CD4-positive, alpha-beta memory T cell (primary cell): ENCODE data around the gene LIN52. TPM values are rescaled to one million over a fixed set of nuclear protein-coding genes. Genes with fewer than 3 reads are reported as not detected.

Experiments used
- CTCF ChIA-PET: fragments of 350-600 bp; sonication (Branson Sonifier 250); formaldehyde crosslinking; loops from one replicate; lab custom pipeline; 2021; ENCODE audit warnings: inconsistent platforms; ENCODE audit not compliant: partially characterized antibody; lab: Charles Lee
- POLR2A ChIA-PET: fragments of 350-600 bp; sonication (Branson Sonifier 250); formaldehyde crosslinking; loops from one replicate; lab custom pipeline; 2021; ENCODE audit not compliant: partially characterized antibody; lab: Charles Lee
- DNase-seq, 5 donors: peaks; one replicate each; pipeline versions ENCODE4 v3.0.0 to v3.0.0-alpha.2; 2020 to 2022; ENCODE audit warnings: mixed read lengths in 1 of 5
- H3K27ac ChIP-seq: one replicate; pipeline ENCODE4 v1.7.0; 2013; ENCODE audit warnings: low read depth, low read length
- H3K27me3 ChIP-seq: 2 replicates; pipeline ENCODE4 v1.7.0; 2013; ENCODE audit warnings: mild to moderate bottlenecking, low read length, moderate library complexity; ENCODE audit not compliant: insufficient read depth
- H3K36me3 ChIP-seq: 2 replicates; pipeline ENCODE4 v1.7.0; 2013; ENCODE audit warnings: mild to moderate bottlenecking, low read length, moderate library complexity; ENCODE audit not compliant: insufficient read depth
- H3K4me1 ChIP-seq: 2 replicates; pipeline ENCODE4 v1.7.0; 2013; ENCODE audit warnings: mild to moderate bottlenecking, low read length, moderate library complexity; ENCODE audit not compliant: insufficient read depth
- H3K4me3 ChIP-seq, 2 donors: one replicate each; pipeline ENCODE4 v1.7.0; 2013; ENCODE audit warnings: low read length in 2 of 2, mild to moderate bottlenecking in 1 of 2
- H3K9me3 ChIP-seq, 2 donors: one replicate each; pipeline ENCODE4 v1.7.0; 2013; ENCODE audit warnings: low read length in 2 of 2, control low read depth in 1 of 2; ENCODE audit not compliant: control insufficient read depth in 1 of 2
- H3K27ac Mint-ChIP-seq, 7 donors: one replicate each; pipeline ENCODE4 v1.8.0; 2020 to 2021; ENCODE audit warnings: mixed read lengths in 7 of 7, mild to moderate bottlenecking in 6 of 7, inconsistent platforms in 3 of 7, moderate library complexity in 3 of 7
- H3K27me3 Mint-ChIP-seq, 2 donors: one replicate each; pipeline ENCODE4 v1.8.0; 2020 to 2021; ENCODE audit warnings: mixed read lengths in 2 of 2
- H3K36me3 Mint-ChIP-seq, 2 donors: one replicate each; pipeline ENCODE4 v1.8.0; 2020 to 2021; ENCODE audit warnings: mixed read lengths in 2 of 2, inconsistent platforms in 1 of 2, mild to moderate bottlenecking in 1 of 2
- H3K4me1 Mint-ChIP-seq, 4 donors: one replicate each; pipeline ENCODE4 v1.8.0; 2020 to 2021; ENCODE audit warnings: mixed read lengths in 4 of 4, mild to moderate bottlenecking in 1 of 4
- H3K4me3 Mint-ChIP-seq, 8 donors: one replicate each; pipeline ENCODE4 v1.8.0; 2020 to 2021; ENCODE audit warnings: mixed read lengths in 8 of 8, mild to moderate bottlenecking in 7 of 8, moderate library complexity in 6 of 8, inconsistent platforms in 3 of 8
- H3K9me3 Mint-ChIP-seq, 8 donors: one replicate each; pipeline ENCODE4 v1.8.0; 2020 to 2021; ENCODE audit warnings: mixed read lengths in 8 of 8, mild to moderate bottlenecking in 5 of 8, inconsistent platforms in 3 of 8, moderate library complexity in 1 of 8
- intact Hi-C: fragments of 100-400 bp; cut with micrococcal nuclease; formaldehyde crosslinking; loops from one replicate; pipeline ENCODE4 v1.15.1; 2023
- polyA plus RNA-seq, 2 donors: library from polyadenylated mRNA; unstranded; fragments of 300-500 nt; fragmentation: Illumina TruSeq; gene quantifications; one replicate each; pipeline ENCODE4 v1.2.3, GENCODE V29; 2021
- total RNA-seq, 2 experiments: library from RNA; stranded (reverse); gene quantifications; one replicate each; pipeline ENCODE4 v1.2.3, GENCODE V29; 2021

Gene LIN52
- total and polyA plus RNA-seq, 4 experiments from 2014 or later, result 9.4 to 17.5 (median 11.9) TPM

DNA sequence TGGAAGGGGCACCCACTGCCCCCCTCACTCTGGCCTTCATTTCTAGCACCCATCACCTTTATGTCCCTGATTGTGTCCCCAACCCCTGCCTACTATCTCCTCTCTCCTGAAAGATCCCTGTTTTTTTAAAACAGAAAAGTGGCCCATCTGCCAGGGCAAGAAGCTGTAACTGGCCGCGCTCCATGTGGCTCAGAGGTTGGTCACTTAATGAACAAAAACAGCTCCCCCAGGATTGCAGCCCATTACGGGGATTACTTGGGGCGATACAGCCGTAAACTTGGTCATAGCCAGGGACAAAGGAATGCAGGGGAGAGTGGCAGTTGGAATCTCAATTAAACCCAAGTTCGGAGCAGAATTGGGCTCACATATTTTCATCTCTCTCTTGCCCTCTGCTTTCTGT lies 119.7 kb downstream of the LIN52 start:
- peak overlapping the region in 1 of 7 donors; percentile 2 for H3K27ac Mint-ChIP-seq
- no peaks in the 10 kb centered on the region for H3K9me3 ChIP-seq
- H3K4me1 Mint-ChIP-seq, result no peaks in the 10 kb centered on the region
- DNase-seq, result no peak
- H3K4me3 Mint-ChIP-seq, result no peak overlapping the region
- H3K27ac ChIP-seq, result no peak overlapping the region
- H3K4me3 ChIP-seq, result no peak overlapping the region
- no peaks in the 10 kb centered on the region for H3K27me3 ChIP-seq
- intact Hi-C loops, result no loop called here
- no peaks in the 10 kb centered on the region for H3K9me3 Mint-ChIP-seq
- peaks cover 22 to 41% of the 10 kb centered on the region in 2 donors for H3K36me3 Mint-ChIP-seq
- H3K4me1 ChIP-seq, result no peaks in the 10 kb centered on the region
- POLR2A ChIA-PET, result no interaction called here
- H3K27me3 Mint-ChIP-seq, result peaks cover 0 to 2% of the 10 kb centered on the region in 2 donors
- CTCF ChIA-PET, result no interaction called here
- peaks cover 7% of the 10 kb centered on the region for H3K36me3 ChIP-seq

DNA sequence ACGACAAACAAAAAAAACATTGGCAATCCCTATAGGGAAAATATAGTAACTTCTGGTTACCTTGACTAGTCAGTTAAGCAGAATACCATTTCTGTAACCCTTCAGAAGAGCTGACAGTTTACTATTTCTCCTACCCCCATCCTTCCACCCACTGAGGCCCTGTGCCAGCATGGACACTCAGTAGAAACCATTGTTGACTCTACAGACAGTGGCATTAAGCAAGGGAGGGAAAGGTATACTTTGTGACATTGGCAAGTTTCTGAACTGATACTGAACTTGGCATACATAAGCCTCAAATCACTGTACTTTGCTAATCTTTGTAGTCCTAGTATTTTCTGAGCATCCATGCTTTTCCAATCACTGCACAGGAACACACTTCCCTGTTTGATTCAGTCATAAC lies 121.1 kb downstream of the LIN52 start:
- Histone ChIP-seq H3K4me1 (no peaks in the 10 kb centered on the region), H3K27me3 (no peaks in the 10 kb centered on the region), H3K4me3 (no peak overlapping the region), H3K9me3 (no peaks in the 10 kb centered on the region), H3K27ac (no peak overlapping the region), H3K36me3 (peaks cover 6% of the 10 kb centered on the region)
- Mint-ChIP-seq H3K9me3 (no peaks in the 10 kb centered on the region), H3K27me3 (peaks cover 0 to 2% of the 10 kb centered on the region in 2 donors), H3K27ac (no peak overlapping the region), H3K36me3 (peaks cover 12 to 30% of the 10 kb centered on the region in 2 donors), H3K4me1 (no peaks in the 10 kb centered on the region), H3K4me3 (no peak overlapping the region)
- CTCF ChIA-PET, result no interaction called here
- no peak for DNase-seq
- intact Hi-C loops, result no loop called here
- POLR2A ChIA-PET, result no interaction called here

DNA sequence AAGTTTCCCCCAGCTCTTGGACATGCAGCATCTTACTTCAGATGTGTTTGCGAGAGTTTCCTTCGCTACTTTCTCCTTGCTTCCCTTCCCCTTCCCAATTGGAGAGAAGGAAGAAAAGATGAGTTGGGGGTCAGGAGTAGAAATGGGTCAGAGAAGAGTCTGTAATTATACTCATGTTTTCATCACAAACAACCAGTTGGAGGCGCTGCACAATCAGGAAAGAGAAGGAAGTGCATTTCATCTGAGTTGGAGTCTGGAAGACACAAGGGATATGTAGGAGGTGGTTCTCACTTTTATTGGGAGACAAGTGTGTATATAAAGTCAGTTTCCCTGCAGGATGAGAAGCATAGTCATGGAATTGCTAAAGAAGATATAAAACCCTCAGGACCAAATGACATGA lies 123.2 kb downstream of the LIN52 start:
- H3K27me3 Mint-ChIP-seq, result peaks cover 0 to 2% of the 10 kb centered on the region in 2 donors
- no peaks in the 10 kb centered on the region for H3K9me3 Mint-ChIP-seq
- no peaks in the 10 kb centered on the region for H3K4me1 Mint-ChIP-seq
- DNase-seq, result no peak
- no peak overlapping the region for H3K27ac Mint-ChIP-seq
- POLR2A ChIA-PET, result no interaction called here
- no peak overlapping the region for H3K4me3 ChIP-seq
- no peaks in the 10 kb centered on the region for H3K4me1 ChIP-seq
- intact Hi-C loops, result no loop called here
- H3K36me3 Mint-ChIP-seq, result peaks cover 1 to 14% of the 10 kb centered on the region in 2 donors
- no peaks in the 10 kb centered on the region for H3K9me3 ChIP-seq
- no peaks in the 10 kb centered on the region for H3K27me3 ChIP-seq
- no peak overlapping the region for H3K4me3 Mint-ChIP-seq
- H3K36me3 ChIP-seq, result peaks cover 6% of the 10 kb centered on the region
- no peak overlapping the region for H3K27ac ChIP-seq
- CTCF ChIA-PET, result no interaction called here

DNA sequence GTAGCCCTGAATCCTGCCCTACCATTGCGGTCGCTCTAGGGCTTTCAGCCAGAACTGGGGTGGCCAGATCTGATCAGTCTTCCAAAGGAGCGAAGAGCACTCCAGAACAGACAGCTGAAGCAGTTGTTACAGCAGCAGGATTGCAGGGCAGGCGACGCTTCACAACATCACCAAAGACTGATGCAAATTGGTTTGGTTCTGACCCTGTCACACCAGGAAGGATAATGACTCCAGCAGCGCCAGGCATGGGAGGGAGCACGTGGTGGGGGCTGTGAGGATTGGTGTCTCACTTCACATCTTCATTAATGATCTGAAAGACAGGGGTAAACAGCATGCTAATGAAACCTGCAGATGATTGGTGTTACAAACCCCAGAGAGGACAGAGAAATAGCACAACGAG lies 123.9 kb downstream of the LIN52 start:
- Histone ChIP-seq H3K4me1 (no peaks in the 10 kb centered on the region), H3K9me3 (no peaks in the 10 kb centered on the region), H3K27ac (no peak overlapping the region), H3K27me3 (no peaks in the 10 kb centered on the region), H3K4me3 (no peak overlapping the region), H3K36me3 (no peaks in the 10 kb centered on the region)
- DNase-seq, result no peak
- H3K27me3 Mint-ChIP-seq, result peaks cover 0 to 2% of the 10 kb centered on the region in 2 donors
- peaks cover 1 to 10% of the 10 kb centered on the region in 2 donors for H3K36me3 Mint-ChIP-seq
- no peak overlapping the region for H3K4me3 Mint-ChIP-seq
- H3K9me3 Mint-ChIP-seq, result no peaks in the 10 kb centered on the region
- ChIA-PET CTCF (interaction anchor here (2.8 kb wide), 1 partner anchor 11 kb away, joined by 12 read pairs; no protein-coding TSS in a partner anchor), POLR2A (no interaction called here)
- H3K27ac Mint-ChIP-seq, result peak overlapping the region in 2 of 7 donors; percentile 33 to 36
- intact Hi-C loops, result no loop called here
- no peaks in the 10 kb centered on the region for H3K4me1 Mint-ChIP-seq

DNA sequence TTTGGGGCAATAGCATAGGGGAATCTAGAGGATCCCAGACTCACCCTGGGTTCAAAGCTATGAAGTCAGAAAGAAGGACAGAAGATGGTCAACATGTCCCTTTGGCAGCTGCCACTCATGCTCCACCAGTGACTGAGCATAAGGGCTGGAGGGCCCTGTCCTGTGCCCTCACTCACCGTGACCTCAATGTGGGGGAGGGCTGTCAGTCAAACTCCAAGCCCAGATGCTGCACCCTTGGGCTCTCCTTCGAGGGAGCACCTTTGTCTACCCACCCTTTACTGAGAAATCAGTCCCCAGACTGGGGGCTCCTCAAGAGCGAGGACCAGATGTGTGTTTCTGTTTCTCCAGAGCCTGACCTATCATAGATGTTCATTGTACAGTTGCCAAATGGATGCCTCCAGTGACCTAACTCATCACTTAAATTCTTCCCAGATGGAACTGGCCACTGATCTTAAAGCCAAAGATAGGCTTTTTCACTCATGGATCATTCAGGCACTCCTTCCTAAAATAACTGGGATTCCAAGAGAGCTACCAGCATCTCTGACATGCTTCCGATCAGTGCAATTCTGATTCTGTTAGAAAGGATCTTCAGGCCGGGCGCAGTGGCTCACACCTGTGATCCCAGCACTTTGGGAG lies 127.3 kb downstream of the LIN52 start:
- Mint-ChIP-seq H3K27ac (no peak overlapping the region), H3K27me3 (peaks cover 2 to 4% of the 10 kb centered on the region in 2 donors), H3K9me3 (no peaks in the 10 kb centered on the region), H3K4me1 (no peaks in the 10 kb centered on the region), H3K4me3 (no peak overlapping the region), H3K36me3 (no peaks in the 10 kb centered on the region)
- Histone ChIP-seq H3K4me3 (no peak overlapping the region), H3K27me3 (no peaks in the 10 kb centered on the region), H3K4me1 (no peaks in the 10 kb centered on the region), H3K36me3 (no peaks in the 10 kb centered on the region), H3K27ac (no peak overlapping the region), H3K9me3 (no peaks in the 10 kb centered on the region)
- ChIA-PET POLR2A (no interaction called here), CTCF (interaction anchor here (1.1 kb wide), 1 partner anchor 18 kb away, joined by 3 read pairs; no protein-coding TSS in a partner anchor)
- intact Hi-C loops, result no loop called here
- no peak for DNase-seq

DNA sequence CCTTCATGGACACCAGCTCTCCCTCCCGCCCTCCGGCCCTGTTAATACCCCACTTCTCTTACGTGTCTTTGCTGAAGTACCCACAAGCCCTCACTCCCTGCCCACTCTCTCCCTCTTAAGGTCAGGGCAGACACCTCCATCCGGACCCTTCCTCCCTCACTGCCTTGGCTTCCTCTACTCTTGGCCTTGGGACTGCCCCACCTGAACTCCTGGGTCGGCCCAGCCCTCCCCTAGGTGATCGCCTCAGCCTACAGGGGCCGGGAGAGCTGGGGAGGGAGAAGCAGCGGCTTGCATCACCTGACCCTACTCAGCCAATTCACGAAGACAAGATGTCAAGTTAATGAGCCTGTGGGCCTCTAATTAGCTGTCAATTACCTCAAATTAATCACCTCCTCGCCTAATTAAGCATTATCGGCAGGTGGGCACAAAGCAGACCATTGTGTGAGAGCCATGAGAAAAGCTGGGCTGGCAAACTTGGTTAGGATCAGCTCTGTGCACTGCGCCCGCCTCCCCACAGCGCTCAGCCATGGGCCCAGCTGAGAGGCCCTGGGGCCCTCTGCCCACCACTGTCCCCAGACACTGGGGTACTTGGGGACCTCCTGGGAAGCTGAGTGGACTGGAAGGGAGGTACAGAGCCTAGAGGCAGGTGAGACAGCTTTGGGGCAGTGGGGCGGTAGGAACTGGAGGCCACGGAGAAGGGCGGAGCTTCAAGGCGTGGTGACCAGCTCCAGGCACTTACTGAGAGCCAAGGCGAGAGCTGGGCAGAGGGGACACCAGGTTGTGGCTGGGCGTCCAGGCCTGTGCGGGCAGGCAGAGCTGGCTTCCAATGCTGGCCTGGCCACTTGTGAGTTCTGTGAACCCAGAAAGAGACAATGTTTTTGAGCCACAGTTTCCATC lies 129.4 kb downstream of the LIN52 start:
- H3K27me3 Mint-ChIP-seq, result peaks cover 0 to 15% of the 10 kb centered on the region in 2 donors
- Histone ChIP-seq H3K27ac (no peak overlapping the region), H3K36me3 (no peaks in the 10 kb centered on the region), H3K27me3 (peaks cover 6% of the 10 kb centered on the region), H3K4me1 (peaks cover 7% of the 10 kb centered on the region), H3K9me3 (no peaks in the 10 kb centered on the region), H3K4me3 (no peak overlapping the region)
- no peak overlapping the region for H3K27ac Mint-ChIP-seq
- H3K4me3 Mint-ChIP-seq, result no peak overlapping the region
- CTCF ChIA-PET, result interaction anchor here (0.9 to 1.5 kb wide), 2 partner anchors 36 to 38 kb away, joined by 3 to 5 read pairs; no protein-coding TSS in a partner anchor
- H3K4me1 Mint-ChIP-seq, result peaks cover 0 to 5% (median 3%) of the 10 kb centered on the region in 4 donors
- H3K36me3 Mint-ChIP-seq, result no peaks in the 10 kb centered on the region
- intact Hi-C loops, result no loop called here
- POLR2A ChIA-PET, result no interaction called here
- H3K9me3 Mint-ChIP-seq, result no peaks in the 10 kb centered on the region
- no peak for DNase-seq

DNA sequence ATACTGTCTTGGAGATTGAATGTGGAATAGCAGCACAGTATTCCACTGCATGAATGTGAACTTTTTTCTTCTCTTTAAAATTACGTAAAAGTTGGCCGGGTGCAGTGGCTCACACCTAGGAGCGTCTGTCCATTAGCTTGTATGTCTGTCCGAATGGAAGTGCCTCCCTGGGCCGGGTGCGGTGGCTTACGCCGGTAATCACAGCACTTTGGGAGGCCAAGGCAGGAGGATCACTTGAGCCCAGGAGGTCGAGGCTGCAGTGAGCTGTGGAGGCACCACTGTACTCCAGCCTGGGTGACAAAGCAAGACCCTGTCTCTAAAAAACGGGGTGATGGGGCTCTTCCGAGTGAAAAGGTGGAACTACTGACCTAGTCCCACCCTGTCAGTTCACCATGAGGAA lies 131.9 kb downstream of the LIN52 start:
- H3K4me3 ChIP-seq, result no peak overlapping the region
- peaks cover 0 to 5% (median 3%) of the 10 kb centered on the region in 4 donors for H3K4me1 Mint-ChIP-seq
- no peak overlapping the region for H3K4me3 Mint-ChIP-seq
- peaks cover 6% of the 10 kb centered on the region for H3K27me3 ChIP-seq
- POLR2A ChIA-PET, result no interaction called here
- CTCF ChIA-PET, result interaction anchor here (0.9 to 1.8 kb wide), 6 partner anchors 9 to 42 kb away, joined by 3 to 8 read pairs (median 3); no protein-coding TSS in a partner anchor
- no peaks in the 10 kb centered on the region for H3K9me3 ChIP-seq
- no peaks in the 10 kb centered on the region for H3K9me3 Mint-ChIP-seq
- no peaks in the 10 kb centered on the region for H3K36me3 ChIP-seq
- no peaks in the 10 kb centered on the region for H3K36me3 Mint-ChIP-seq
- H3K27ac Mint-ChIP-seq, result no peak overlapping the region
- no peak overlapping the region for H3K27ac ChIP-seq
- intact Hi-C loops, result loop anchor here (1.0 kb wide), 1 partner anchor 35 kb away; no protein-coding TSS in a partner anchor
- H3K4me1 ChIP-seq, result peaks cover 7% of the 10 kb centered on the region
- DNase-seq, result no peak
- peaks cover 0 to 23% of the 10 kb centered on the region in 2 donors for H3K27me3 Mint-ChIP-seq
